GM23338 (cell line): ENCODE measurements around the gene EHMT2. TPM values are rescaled to one million over a fixed set of nuclear protein-coding genes. Genes with fewer than 3 reads are reported as not detected.

Experiments used
- ATAC-seq: fragments of 200-7000 bp; cut with Tn5 transposase; 3 replicates; pipeline ENCODE4 v1.9.1; 2020
- DNase-seq: peaks from one replicate; pipeline ENCODE4 v3.0.0-alpha.2; 2015; ENCODE audit warnings: low spot score
- H2AFZ ChIP-seq: fragments of 200-600 bp; sonication (generic); 2 replicates; pipeline ENCODE4 v1.8.0; 2016; ENCODE audit warnings: antibody characterized with exemption, mild to moderate bottlenecking, moderate library complexity
- H3F3A ChIP-seq: fragments of 200-600 bp; sonication (generic); replicated peaks from 2 replicates; pipeline ENCODE4 v1.8.0; 2017; ENCODE audit warnings: antibody characterized with exemption, mixed run types, low read depth
- H3K27ac ChIP-seq: fragments of 200-600 bp; sonication (generic); 2 replicates; pipeline ENCODE4 v1.6.1; 2016; ENCODE audit warnings: low read depth
- H3K27me3 ChIP-seq: fragments of 200-600 bp; sonication (generic); 2 replicates; pipeline ENCODE4 v1.8.0; 2016; ENCODE audit warnings: mild to moderate bottlenecking, mixed run types, moderate library complexity; ENCODE audit not compliant: insufficient read depth
- H3K36me3 ChIP-seq: fragments of 200-600 bp; sonication (generic); 2 replicates; pipeline ENCODE4 v1.8.0; 2016; ENCODE audit warnings: mild to moderate bottlenecking; ENCODE audit not compliant: insufficient read depth
- H3K4me1 ChIP-seq: fragments of 200-600 bp; sonication (generic); 2 replicates; pipeline ENCODE4 v1.8.0; 2016; ENCODE audit warnings: mild to moderate bottlenecking, moderate library complexity; ENCODE audit not compliant: insufficient read depth
- H3K4me2 ChIP-seq: fragments of 200-600 bp; sonication (generic); 2 replicates; pipeline ENCODE4 v1.7.1; 2017; ENCODE audit warnings: mixed run types
- H3K4me3 ChIP-seq: fragments of 200-600 bp; sonication (generic); 2 replicates; pipeline ENCODE4 v1.6.1; 2016; ENCODE audit warnings: mixed run types
- H3K79me2 ChIP-seq: fragments of 200-600 bp; sonication (generic); replicated peaks from 2 replicates; pipeline ENCODE4 v1.8.0; 2017; ENCODE audit warnings: mild to moderate bottlenecking; ENCODE audit not compliant: insufficient read depth
- H3K9me2 ChIP-seq: fragments of 200-600 bp; sonication (generic); 2 replicates; pipeline ENCODE4 v1.8.0; 2017; ENCODE audit not compliant: insufficient read depth
- H4K20me1 ChIP-seq: fragments of 200-600 bp; sonication (generic); replicated peaks from 2 replicates; pipeline ENCODE4 v1.8.0; 2017; ENCODE audit warnings: mild to moderate bottlenecking; ENCODE audit not compliant: insufficient read depth
- H3K27ac Mint-ChIP-seq: 2 replicates; pipeline ENCODE4 v1.8.0; 2020; ENCODE audit warnings: inconsistent platforms, mild to moderate bottlenecking, moderate library complexity, mixed read lengths
- H3K27me3 Mint-ChIP-seq: 3 replicates; pipeline ENCODE4 v1.8.0; 2022; ENCODE audit warnings: low read depth, mild to moderate bottlenecking, moderate library complexity, mixed read lengths, inconsistent platforms; ENCODE audit not compliant: insufficient read depth, poor library complexity
- H3K36me3 Mint-ChIP-seq: 3 replicates; pipeline ENCODE4 v1.8.0; 2021; ENCODE audit warnings: low read depth, mild to moderate bottlenecking, inconsistent platforms, moderate library complexity, mixed read lengths
- H3K4me1 Mint-ChIP-seq: 3 replicates; pipeline ENCODE4 v1.8.0; 2020; ENCODE audit warnings: mild to moderate bottlenecking, inconsistent platforms, mixed read lengths
- H3K4me3 Mint-ChIP-seq: 3 replicates; pipeline ENCODE4 v1.8.0; 2021; ENCODE audit warnings: moderate library complexity, mild to moderate bottlenecking, inconsistent platforms, mixed read lengths
- H3K9me3 Mint-ChIP-seq: 3 replicates; pipeline ENCODE4 v1.8.0; 2020; ENCODE audit warnings: moderate library complexity, mild to moderate bottlenecking, inconsistent platforms, mixed read lengths
- CREB1 ChIP-seq: fragments of 250-450 bp; sonication (Bioruptor Pico); IDR thresholded peaks from 2 replicates; pipeline ENCODE4 v1.5.0; 2020; ENCODE audit warnings: low read depth, mild to moderate bottlenecking, moderate library complexity
- CTCF ChIP-seq, 2 experiments: fragments of 200-600 bp in 1 of 2; sonication (generic) in 1 of 2; conservative IDR thresholded peaks; 2 replicates each; pipeline versions ENCODE4 v1.5.1 to v1.6.1; 2016 to 2017; ENCODE audit warnings: antibody characterized with exemption in 2 of 2, low read depth in 2 of 2, mild to moderate bottlenecking in 2 of 2, moderate library complexity in 1 of 2
- ETS1 ChIP-seq: IDR thresholded peaks from 2 replicates; pipeline ENCODE4 v1.6.1; 2016; ENCODE audit warnings: antibody characterized with exemption
- EZH2phosphoT487 ChIP-seq: fragments of 200-600 bp; sonication (generic); IDR thresholded peaks from one replicate; pipeline ENCODE4 v1.8.1; 2018; ENCODE audit warnings: antibody characterized with exemption; ENCODE audit not compliant: unreplicated experiment
- JUNB ChIP-seq: IDR thresholded peaks from one replicate; pipeline ENCODE4 v1.6.1; 2016; ENCODE audit warnings: antibody characterized with exemption; ENCODE audit not compliant: unreplicated experiment
- NANOG ChIP-seq: IDR thresholded peaks from 2 replicates; pipeline ENCODE4 v1.6.1; 2016; ENCODE audit warnings: antibody characterized with exemption, borderline replicate concordance
- POLR2AphosphoS5 ChIP-seq: IDR thresholded peaks from 2 replicates; pipeline ENCODE4 v1.6.1; 2016; ENCODE audit warnings: antibody characterized with exemption, low read depth
- REST ChIP-seq: IDR thresholded peaks from one replicate; pipeline ENCODE4 v1.6.1; 2018; ENCODE audit warnings: antibody characterized with exemption; ENCODE audit not compliant: unreplicated experiment
- STAT1 ChIP-seq: IDR thresholded peaks from one replicate; pipeline ENCODE4 v1.6.1; 2016; ENCODE audit warnings: antibody characterized with exemption; ENCODE audit not compliant: unreplicated experiment
- ZNF114 ChIP-seq: fragments of 250-450 bp; sonication (Bioruptor Pico); IDR thresholded peaks from 2 replicates; pipeline ENCODE4 v1.5.0; 2020; ENCODE audit warnings: mild to moderate bottlenecking, moderate library complexity
- ZNF331 ChIP-seq: fragments of 250-450 bp; sonication (Bioruptor Pico); IDR thresholded peaks from 2 replicates; pipeline ENCODE4 v1.5.0; 2020; ENCODE audit warnings: low read depth, mild to moderate bottlenecking, moderate library complexity
- ZNF462 ChIP-seq: fragments of 250-450 bp; sonication (Bioruptor Pico); IDR thresholded peaks from 2 replicates; pipeline ENCODE4 v1.5.0; 2020; ENCODE audit warnings: mild to moderate bottlenecking, moderate library complexity
- polyA plus RNA-seq: library from polyadenylated mRNA; unstranded; fragments of >200 nt; fragmentation: Nextera tagmentation; extraction: Ambion mirVana; gene quantifications from 2 replicates; pipeline ENCODE4 v1.2.1, GENCODE V29; 2016
- total RNA-seq: library from RNA; depleted of rRNA; stranded (reverse); fragments of >200 nt; shearing (Covaris generic); gene quantifications from 2 replicates; pipeline ENCODE4 v1.2.3, GENCODE V29; 2014

EHMT2 gene
- total and polyA plus RNA-seq, 2 experiments from 2014 or later: 113 to 193 TPM

GRCh38 chr6:31877125-31877650 is 20.3 kb downstream of the EHMT2 start (continued):
- TF ChIP-seq ZNF462 (CRISPR knock-in tag): no peak
- no peak for TF ChIP-seq ZNF331 (CRISPR knock-in tag)
- TF ChIP-seq POLR2AphosphoS5: no peak
- no peak for TF ChIP-seq EZH2phosphoT487
- no peak for TF ChIP-seq STAT1
- TF ChIP-seq NANOG: no peak

- H3K79me2 ChIP-seq: no peaks in the 10 kb centered on the region
- ATAC-seq: no peak
- H3K27ac Mint-ChIP-seq: no peak overlapping the region
- H3K27ac ChIP-seq: no peak overlapping the region
- peaks cover 5% of the 10 kb centered on the region for H3K27me3 Mint-ChIP-seq
- peaks cover 8% of the 10 kb centered on the region for H3K4me1 Mint-ChIP-seq
- peaks cover 5% of the 10 kb centered on the region; the same call in 1 of the 2 replicates for H3K4me1 ChIP-seq
- H4K20me1 ChIP-seq: peaks cover 3% of the 10 kb centered on the region; the same call in 1 of the 2 replicates
- peaks cover 5% of the 10 kb centered on the region; the same call in 1 of the 2 replicates for H3K36me3 ChIP-seq
- H2AFZ ChIP-seq: no peak overlapping the region
- H3K9me2 ChIP-seq: no peaks in the 10 kb centered on the region
- peaks cover 14% of the 10 kb centered on the region for H3F3A ChIP-seq
- no peaks in the 10 kb centered on the region for H3K27me3 ChIP-seq
- DNase-seq: no peak
- no peaks in the 10 kb centered on the region for H3K9me3 Mint-ChIP-seq
- H3K4me3 Mint-ChIP-seq: no peak overlapping the region
- H3K4me3 ChIP-seq: no peak overlapping the region
- H3K36me3 Mint-ChIP-seq: peaks cover 20% of the 10 kb centered on the region
- no peak overlapping the region for H3K4me2 ChIP-seq
- TF ChIP-seq STAT1: no peak
- no peak for TF ChIP-seq JUNB
- TF ChIP-seq REST: no peak
- no peak for TF ChIP-seq CREB1 (CRISPR knock-in tag)
- no peak for TF ChIP-seq POLR2AphosphoS5
- TF ChIP-seq ETS1: no peak
- TF ChIP-seq ZNF114 (CRISPR knock-in tag): no peak
- TF ChIP-seq EZH2phosphoT487: no peak
- no peak for TF ChIP-seq CTCF (conservative IDR thresholded peaks at IDR 0.05; ENCODE audit: low read depth in 2 of 2)
Observed at GRCh38 chr6:31876357-31876756, 21.1 kb downstream of the EHMT2 start.
